GM12878 (cell line): ENCODE measurements around the gene NDUFV1. TPM values are rescaled to one million over a fixed set of nuclear protein-coding genes. Genes with fewer than 3 reads are reported as not detected.

Experiments used
- ATAC-seq: fragments of 200-7000 bp; cut with Tn5 transposase; 3 replicates; pipeline ENCODE4 v1.9.1; 2020; ENCODE audit warnings: mild to moderate bottlenecking, moderate library complexity
- BruUV-seq: library from RNA; stranded (reverse); fragments of 400-500 nt; replicated peaks from 2 replicates; lab custom pipeline; 2021; lab: Mats Ljungman, UMichigan
- CTCF ChIA-PET: fragments of 300-600 bp; sonication (Branson Sonifier 250); formaldehyde crosslinking; extraction: SDS; loops from one replicate; lab custom pipeline; 2021; ENCODE audit warnings: inconsistent platforms; lab: Yijun Ruan, JAX
- POLR2A ChIA-PET: fragments of 350-600 bp; formaldehyde crosslinking; extraction: SDS; loops from one replicate; lab custom pipeline; 2021; ENCODE audit warnings: inconsistent platforms; lab: Charles Lee
- RAD21 ChIA-PET: fragments of 300-600 bp; sonication (Branson Sonifier 250); formaldehyde crosslinking; loops from one replicate; lab custom pipeline; 2023; ENCODE audit warnings: antibody characterized with exemption; ENCODE audit not compliant: unreplicated experiment; lab: Charles Lee
- SMC1A ChIA-PET: fragments of 300-600 bp; sonication (Branson Sonifier 250); formaldehyde crosslinking; loops from one replicate; lab custom pipeline; 2023; ENCODE audit not compliant: unreplicated experiment, uncharacterized antibody; lab: Charles Lee
- DNase-seq: peaks from one replicate; pipeline ENCODE4 v3.0.0-alpha.2; 2011; ENCODE audit warnings: low read depth, low spot score
- FAIRE-seq: peaks from 3 replicates; lab custom pipeline; 2011; peaks lifted over from hg19 to GRCh38; lab: Jason Lieb, UNC
- H2AFZ ChIP-seq: 2 replicates; pipeline ENCODE4 v1.6.0; 2011; ENCODE audit warnings: low read depth, low read length, control low read depth; ENCODE audit not compliant: control insufficient read depth
- H3K27ac ChIP-seq: 2 replicates; pipeline ENCODE4 v1.5.1; 2011; ENCODE audit warnings: control low read depth; ENCODE audit not compliant: control insufficient read depth, insufficient read depth
- H3K27me3 ChIP-seq, 2 experiments: replicated peaks in 1 of 2; 2 replicates each; pipeline versions ENCODE4 v1.6.0 to v1.6.1; 2011; ENCODE audit warnings: low read length in 1 of 2; ENCODE audit not compliant: control insufficient read depth in 2 of 2, insufficient read depth in 2 of 2
- H3K36me3 ChIP-seq, 2 experiments: 2 replicates each; pipeline ENCODE4 v1.5.1; 2011; ENCODE audit warnings: low read length in 1 of 2; ENCODE audit not compliant: control insufficient read depth in 2 of 2, insufficient read depth in 2 of 2
- H3K4me1 ChIP-seq: 2 replicates; pipeline ENCODE4 v1.6.1; 2011; ENCODE audit warnings: mild to moderate bottlenecking, low read length, moderate library complexity, mixed read lengths; ENCODE audit not compliant: control insufficient read depth, insufficient read depth
- H3K4me2 ChIP-seq: 2 replicates; pipeline ENCODE4 v1.6.0; 2011; ENCODE audit warnings: control low read depth; ENCODE audit not compliant: control insufficient read depth, insufficient read depth
- H3K4me3 ChIP-seq: fragments of 200-600 bp; sonication (generic); 2 replicates; pipeline ENCODE4 v1.5.1; 2016
- H3K79me2 ChIP-seq: 2 replicates; pipeline ENCODE4 v1.6.0; 2011; ENCODE audit warnings: low read length; ENCODE audit not compliant: control insufficient read depth, insufficient read depth
- H3K9ac ChIP-seq: 2 replicates; pipeline ENCODE4 v1.8.0; 2011; ENCODE audit warnings: low read length, control low read depth, mixed read lengths; ENCODE audit not compliant: control insufficient read depth, insufficient read depth
- H3K9me3 ChIP-seq: replicated peaks from 3 replicates; pipeline ENCODE4 v1.5.1; 2011; ENCODE audit warnings: mild to moderate bottlenecking, low read length; ENCODE audit not compliant: control insufficient read depth, insufficient read depth
- H4K20me1 ChIP-seq: 2 replicates; pipeline ENCODE4 v1.6.0; 2011; ENCODE audit not compliant: control insufficient read depth, insufficient read depth
- CREM ChIP-seq: IDR thresholded peaks from 2 replicates; pipeline ENCODE4 v1.6.1; 2014; ENCODE audit warnings: antibody characterized with exemption, low read depth
- MAX ChIP-seq: IDR thresholded peaks from 2 replicates; pipeline ENCODE4 v1.6.1; 2012; ENCODE audit warnings: low read depth, low read length, improper control_type of control experiment
- MTA2 ChIP-seq: fragments of 450-650 bp; IDR thresholded peaks from 2 replicates; pipeline ENCODE4 v1.6.1; 2016; ENCODE audit warnings: low read depth, mild to moderate bottlenecking, moderate library complexity
- ZZZ3 ChIP-seq: IDR thresholded peaks from 2 replicates; pipeline ENCODE4 v1.6.1; 2011; ENCODE audit warnings: low read depth; ENCODE audit not compliant: control insufficient read depth, insufficient read length
- WGBS: methylation state at CpG from one replicate; pipeline ENCODE4 v1.1.6; 2016; ENCODE audit warnings: low lambda C conversion rate; ENCODE audit not compliant: insufficient replicate concordance, insufficient coverage; ENCODE audit errors: missing lambda C conversion rate; 5-methylcytosine and 5-hydroxymethylcytosine counted together
- in situ Hi-C: fragments of 300-500 bp; cut with MboI; formaldehyde crosslinking; loops from 9 replicates; pipeline ENCODE4 v1.14.3; 2018; ENCODE audit warnings: mixed read lengths
- intact Hi-C: fragments of 100-400 bp; cut with micrococcal nuclease; formaldehyde crosslinking; loops from one replicate; pipeline ENCODE4 v1.14.2; 2022; ENCODE audit not compliant: unreplicated experiment
- polyA plus RNA-seq, 11 experiments: library from polyadenylated mRNA; depleted of rRNA in 4 of 11; unstranded in 6 of 11; stranded (reverse) in 5 of 11; fragments of >200 nt; fragmentation: Nextera tagmentation in 4 of 11; fragmentation: Illumina TruSeq in 1 of 11; extraction: Ambion mirVana in 4 of 11; extraction: Trizol in 1 of 11; gene quantifications; 1 replicate in 1 of 11; 2 replicates in 10 of 11; pipeline versions ENCODE4 v1.2.1 to v1.2.3, GENCODE V29; 2011 to 2016; ENCODE audit warnings: inconsistent platforms in 2 of 11, missing spikeins in 2 of 11, low read depth in 1 of 11
- total RNA-seq, 4 experiments: library from RNA; depleted of rRNA in 3 of 4; stranded (reverse); fragments of >200 nt in 3 of 4; fragmentation: Illumina TruSeq in 1 of 4; extraction: Trizol in 1 of 4; gene quantifications; 2 replicates each; pipeline versions ENCODE4 v1.2.1 to v1.2.3, GENCODE V29; 2013 to 2021
- TF ChIP-seq, protein P1 (sequence below): fragments of 150-350 bp; IDR thresholded peaks from 2 replicates; pipeline ENCODE4 v1.6.1; 2016; ENCODE audit warnings: low read depth, low read length

The NDUFV1 gene
- total and polyA plus RNA-seq, 10 of the 15 experiments (the other 5 are each of a cell fraction or from before 2014, with no cell fraction given), result 8.2 to 380 (median 231) TPM

GRCh38 chr11:67572747-67573419 is 33.9 kb upstream of the NDUFV1 start (continued):
- TF ChIP-seq, protein P1, sequence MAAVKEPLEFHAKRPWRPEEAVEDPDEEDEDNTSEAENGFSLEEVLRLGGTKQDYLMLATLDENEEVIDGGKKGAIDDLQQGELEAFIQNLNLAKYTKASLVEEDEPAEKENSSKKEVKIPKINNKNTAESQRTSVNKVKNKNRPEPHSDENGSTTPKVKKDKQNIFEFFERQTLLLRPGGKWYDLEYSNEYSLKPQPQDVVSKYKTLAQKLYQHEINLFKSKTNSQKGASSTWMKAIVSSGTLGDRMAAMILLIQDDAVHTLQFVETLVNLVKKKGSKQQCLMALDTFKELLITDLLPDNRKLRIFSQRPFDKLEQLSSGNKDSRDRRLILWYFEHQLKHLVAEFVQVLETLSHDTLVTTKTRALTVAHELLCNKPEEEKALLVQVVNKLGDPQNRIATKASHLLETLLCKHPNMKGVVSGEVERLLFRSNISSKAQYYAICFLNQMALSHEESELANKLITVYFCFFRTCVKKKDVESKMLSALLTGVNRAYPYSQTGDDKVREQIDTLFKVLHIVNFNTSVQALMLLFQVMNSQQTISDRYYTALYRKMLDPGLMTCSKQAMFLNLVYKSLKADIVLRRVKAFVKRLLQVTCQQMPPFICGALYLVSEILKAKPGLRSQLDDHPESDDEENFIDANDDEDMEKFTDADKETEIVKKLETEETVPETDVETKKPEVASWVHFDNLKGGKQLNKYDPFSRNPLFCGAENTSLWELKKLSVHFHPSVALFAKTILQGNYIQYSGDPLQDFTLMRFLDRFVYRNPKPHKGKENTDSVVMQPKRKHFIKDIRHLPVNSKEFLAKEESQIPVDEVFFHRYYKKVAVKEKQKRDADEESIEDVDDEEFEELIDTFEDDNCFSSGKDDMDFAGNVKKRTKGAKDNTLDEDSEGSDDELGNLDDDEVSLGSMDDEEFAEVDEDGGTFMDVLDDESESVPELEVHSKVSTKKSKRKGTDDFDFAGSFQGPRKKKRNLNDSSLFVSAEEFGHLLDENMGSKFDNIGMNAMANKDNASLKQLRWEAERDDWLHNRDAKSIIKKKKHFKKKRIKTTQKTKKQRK, result no peak
- no peak for TF ChIP-seq CREM

DNA sequence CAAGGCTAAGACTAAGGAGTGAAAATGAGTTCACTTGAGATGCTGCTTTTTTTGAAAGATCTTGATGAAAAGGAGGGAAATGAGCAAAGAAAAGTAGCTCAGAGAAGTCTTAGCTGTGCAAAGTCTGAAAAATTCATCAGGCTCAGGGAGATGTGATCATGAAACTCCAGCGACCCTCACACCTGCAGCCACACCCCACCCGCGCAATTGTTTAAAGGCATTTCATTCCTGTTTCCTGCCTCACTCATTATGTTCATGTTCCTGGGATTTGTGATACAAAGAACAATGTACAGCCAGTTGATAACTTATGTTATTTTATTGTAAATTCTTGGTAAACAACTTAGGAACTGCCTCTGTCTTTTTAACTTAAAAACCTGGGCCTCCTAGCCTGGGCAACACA is 31.8 kb upstream of the NDUFV1 start:
- Histone ChIP-seq H3K4me2 (no peak overlapping the region), H3K9me3 (peaks cover 3% of the 10 kb centered on the region; the same call in 1 of the 3 replicates), H4K20me1 (no peaks in the 10 kb centered on the region), H3K27ac (no peak overlapping the region), H3K79me2 (no peaks in the 10 kb centered on the region)
- ChIA-PET RAD21 (interaction anchor here (1.4 kb wide), 1 partner anchor 85 kb away, joined by 3 read pairs; no protein-coding TSS in a partner anchor), POLR2A (no interaction called here), SMC1A (interaction anchor here (4.6 kb wide), 1 partner anchor 13 kb away, joined by 17 read pairs; no protein-coding TSS in a partner anchor), CTCF (interaction anchor here (1.0 to 4.4 kb wide), 5 partner anchors 9 to 136 kb away, joined by 3 to 35 read pairs (median 4); partner anchors contain the start of gene NUDT8)
- 72% methylated on average over 3 of the region's 3 CpGs for WGBS
- FAIRE-seq, result no peak
- no peak for DNase-seq
- intact Hi-C loops, result loop anchor here (5.0 kb wide), 2 partner anchors 37 to 68 kb away; partner anchors contain the start of genes CDK2AP2 and PITPNM1
- no TSS peak for BruUV-seq
- no peak for TF ChIP-seq MAX
- no peak for TF ChIP-seq MTA2
- no peak for TF ChIP-seq ZZZ3
- TF ChIP-seq, all 136 proteins: peak for 0
- no peak for ATAC-seq
- H3K4me3 ChIP-seq, result no peak overlapping the region
- no peaks in the 10 kb centered on the region for H3K36me3 ChIP-seq
- H3K9ac ChIP-seq, result no peak overlapping the region
- H2AFZ ChIP-seq, result no peak overlapping the region
- peaks cover 15% of the 10 kb centered on the region for H3K4me1 ChIP-seq
- in situ Hi-C loops, result no loop called here
- H3K27me3 ChIP-seq, result peaks cover 0 to 1% of the 10 kb centered on the region in 2 experiments; a peak in 2 of 4 replicates
